Neural cell (in vitro differentiated cells): ENCODE measurements around the gene ZMIZ2. TPM values are rescaled to one million over a fixed set of nuclear protein-coding genes. Genes with fewer than 3 reads are reported as not detected.

Experiments used
- H2AFZ ChIP-seq: fragments of 200-600, 300-800 bp; sonication (generic), shearing (Covaris generic); 2 replicates; pipeline ENCODE4 v1.6.0; 2014; ENCODE audit warnings: low read depth, mild to moderate bottlenecking, antibody characterized with exemption, low read length, moderate library complexity
- H3F3A ChIP-seq: fragments of 200-600 bp; shearing (Covaris generic); 2 replicates; pipeline ENCODE4 v1.6.1; 2016; ENCODE audit warnings: mild to moderate bottlenecking, moderate library complexity, mixed read lengths, antibody characterized with exemption, low read length; ENCODE audit not compliant: insufficient read depth, poor library complexity, severe bottlenecking
- H3K27ac ChIP-seq: fragments of 200-600, 300-800 bp; sonication (generic), shearing (Covaris generic); 2 replicates; pipeline ENCODE4 v1.5.1; 2014; ENCODE audit warnings: mild to moderate bottlenecking, low read length, moderate library complexity
- H3K27me3 ChIP-seq: fragments of 300-800, 200-600 bp; sonication (generic), shearing (Covaris generic); 2 replicates; pipeline ENCODE4 v1.6.0; 2014; ENCODE audit warnings: mild to moderate bottlenecking, low read depth, low read length, moderate library complexity; ENCODE audit not compliant: insufficient read depth
- H3K36me3 ChIP-seq: fragments of 300-800, 200-600 bp; sonication (generic), shearing (Covaris generic); 2 replicates; pipeline ENCODE4 v1.5.1; 2014; ENCODE audit warnings: mild to moderate bottlenecking, antibody characterized with exemption, low read length, moderate library complexity; ENCODE audit not compliant: insufficient read depth
- H3K4me2 ChIP-seq: fragments of 300-800, 200-600 bp; sonication (generic), shearing (Covaris generic); 2 replicates; pipeline ENCODE4 v1.6.0; 2014; ENCODE audit warnings: mild to moderate bottlenecking, low read length
- H3K4me3 ChIP-seq: fragments of 300-800, 200-600 bp; sonication (generic), shearing (Covaris generic); 2 replicates; pipeline ENCODE4 v1.5.1; 2014; ENCODE audit warnings: mild to moderate bottlenecking, low read length, moderate library complexity
- H3K79me2 ChIP-seq: fragments of 200-600 bp; shearing (Covaris generic); replicated peaks from 2 replicates; pipeline ENCODE4 v1.6.0; 2014; ENCODE audit warnings: mild to moderate bottlenecking, low read length, moderate library complexity; ENCODE audit not compliant: insufficient read depth
- H3K9ac ChIP-seq: fragments of 300-800, 200-600 bp; sonication (generic), shearing (Covaris generic); 2 replicates; pipeline ENCODE4 v1.6.1; 2016; ENCODE audit warnings: mild to moderate bottlenecking, low read length, mixed read lengths
- H3K9me2 ChIP-seq: fragments of 200-600 bp; shearing (Covaris generic); 2 replicates; pipeline ENCODE4 v1.6.1; 2016; ENCODE audit warnings: mild to moderate bottlenecking, low read length, mixed read lengths; ENCODE audit not compliant: insufficient read depth
- H3K9me3 ChIP-seq: fragments of 200-600, 300-800 bp; sonication (generic), shearing (Covaris generic); 2 replicates; pipeline ENCODE4 v1.6.1; 2016; ENCODE audit warnings: mild to moderate bottlenecking, mixed run types, low read length, moderate library complexity, mixed read lengths
- H4K20me1 ChIP-seq: fragments of 200-600 bp; shearing (Covaris generic); 2 replicates; pipeline ENCODE4 v1.6.1; 2016; ENCODE audit warnings: mild to moderate bottlenecking, mixed run types; ENCODE audit not compliant: insufficient read depth
- CTCF ChIP-seq: fragments of 450-650 bp; IDR thresholded peaks from 2 replicates; pipeline ENCODE4 v1.5.1; 2014; ENCODE audit warnings: antibody characterized with exemption, mild to moderate bottlenecking, moderate library complexity; ENCODE audit not compliant: poor library complexity, severe bottlenecking
- EP300 ChIP-seq: fragments of 450-650 bp; conservative IDR thresholded peaks from 2 replicates; pipeline ENCODE4 v1.6.1; 2014; ENCODE audit warnings: antibody characterized with exemption, mild to moderate bottlenecking, moderate library complexity; ENCODE audit not compliant: poor library complexity, severe bottlenecking
- EZH2 ChIP-seq: fragments of 200-600, 300-800 bp; shearing (Covaris generic), sonication (generic); IDR thresholded peaks from 2 replicates; pipeline ENCODE4 v1.6.1; 2014; ENCODE audit warnings: antibody characterized with exemption, low read length, borderline replicate concordance, mild to moderate bottlenecking; ENCODE audit not compliant: insufficient read depth, poor library complexity, severe bottlenecking
- MXI1 ChIP-seq: fragments of 450-650 bp; conservative IDR thresholded peaks from 2 replicates; pipeline ENCODE4 v1.6.1; 2014; ENCODE audit warnings: antibody characterized with exemption, mild to moderate bottlenecking; ENCODE audit not compliant: poor library complexity, severe bottlenecking
- POLR2AphosphoS5 ChIP-seq: IDR thresholded peaks from 2 replicates; pipeline ENCODE4 v1.6.1; 2012
- RAD21 ChIP-seq: fragments of 450-650 bp; conservative IDR thresholded peaks from 2 replicates; pipeline ENCODE4 v1.6.1; 2014; ENCODE audit warnings: antibody characterized with exemption, mild to moderate bottlenecking, moderate library complexity
- REST ChIP-seq: IDR thresholded peaks from 2 replicates; pipeline ENCODE4 v1.6.1; 2012; ENCODE audit warnings: borderline replicate concordance
- SMC3 ChIP-seq: fragments of 450-650 bp; conservative IDR thresholded peaks from 2 replicates; pipeline ENCODE4 v1.6.1; 2014; ENCODE audit warnings: antibody characterized with exemption, mild to moderate bottlenecking, moderate library complexity; ENCODE audit not compliant: poor library complexity
- TAF1 ChIP-seq: IDR thresholded peaks from 2 replicates; pipeline ENCODE4 v1.6.1; 2012; ENCODE audit warnings: low read depth
- polyA plus RNA-seq: library from polyadenylated mRNA; depleted of rRNA; stranded (reverse); fragments of >200 nt; gene quantifications from 2 replicates; pipeline ENCODE4 v1.2.3, GENCODE V29; 2014

ZMIZ2 gene
- polyA plus RNA-seq, 1 donor from 2014 or later: 18.3 TPM

- Histone ChIP-seq H3K9ac (no peak overlapping the region), H3K4me2 (no peak overlapping the region), H3K79me2 (no peaks in the 10 kb centered on the region), H3K9me3 (no peaks in the 10 kb centered on the region), H3K9me2 (no peaks in the 10 kb centered on the region), H4K20me1 (no peaks in the 10 kb centered on the region), H3K27me3 (no peaks in the 10 kb centered on the region), H2AFZ (no peak overlapping the region), H3F3A (no peaks in the 10 kb centered on the region), H3K27ac (no peak overlapping the region), H3K36me3 (no peaks in the 10 kb centered on the region), H3K4me3 (no peak overlapping the region)
- TF ChIP-seq TAF1 (no peak), EP300 (no peak), SMC3 (no peak), EZH2 (no peak), REST (no peak), POLR2AphosphoS5 (no peak), CTCF (no peak), RAD21 (no peak), MXI1 (no peak)
Observed at GRCh38 chr7:44738051-44738723, 10.5 kb upstream of the ZMIZ2 start.

- H4K20me1 ChIP-seq: no peaks in the 10 kb centered on the region
- no peak overlapping the region for H3K4me2 ChIP-seq
- no peak overlapping the region for H2AFZ ChIP-seq
- no peak overlapping the region for H3K4me3 ChIP-seq
- H3K79me2 ChIP-seq: no peaks in the 10 kb centered on the region
- H3F3A ChIP-seq: no peaks in the 10 kb centered on the region
- no peaks in the 10 kb centered on the region for H3K9me3 ChIP-seq
- H3K27me3 ChIP-seq: no peaks in the 10 kb centered on the region
- no peaks in the 10 kb centered on the region for H3K9me2 ChIP-seq
- no peak overlapping the region for H3K27ac ChIP-seq
- H3K36me3 ChIP-seq: no peaks in the 10 kb centered on the region
- H3K9ac ChIP-seq: no peak overlapping the region
- no peak for TF ChIP-seq TAF1
- TF ChIP-seq POLR2AphosphoS5: no peak
- TF ChIP-seq EP300: no peak
- TF ChIP-seq RAD21: no peak
- no peak for TF ChIP-seq MXI1
- TF ChIP-seq CTCF: no peak
- TF ChIP-seq EZH2: no peak
- TF ChIP-seq REST: no peak
- TF ChIP-seq SMC3: no peak
Observed at GRCh38 chr7:44738876-44739665, 9.6 kb upstream of the ZMIZ2 start.
